BLaER1 treated with 17β-estradiol and CSF1 and Interleukin-3, amounts not matched to agents 10 nM and 100 nM (cell line): ENCODE results near the gene TMPRSS6.
A peak's percentile ranks its signal among the peaks of the same experiment; 100 is the strongest.

ENCODE experiments used
- H3K27ac ChIP-seq, 11 experiments: shearing (Covaris generic); formaldehyde crosslinking; 2 replicates each; pipeline ENCODE4 v1.8.1; 2022
- H3K27me3 ChIP-seq, 11 experiments: shearing (Covaris generic); formaldehyde crosslinking; 2 replicates each; pipeline ENCODE4 v1.8.1; 2022
- H3K36me3 ChIP-seq, 11 experiments: shearing (Covaris generic); formaldehyde crosslinking; 2 replicates each; pipeline ENCODE4 v1.8.1; 2022
- H3K4me1 ChIP-seq, 10 experiments: shearing (Covaris generic); formaldehyde crosslinking; 2 replicates each; pipeline ENCODE4 v1.8.1; 2022
- H3K4me2 ChIP-seq, 11 experiments: shearing (Covaris generic); formaldehyde crosslinking; 2 replicates each; pipeline ENCODE4 v1.8.1; 2022
- H3K4me3 ChIP-seq, 10 experiments: shearing (Covaris generic); formaldehyde crosslinking; 2 replicates each; pipeline ENCODE4 v1.8.1; 2022
- H3K9ac ChIP-seq, 11 experiments: shearing (Covaris generic); formaldehyde crosslinking; 2 replicates each; pipeline ENCODE4 v1.8.1; 2022
- H3K9me3 ChIP-seq, 11 experiments: shearing (Covaris generic); formaldehyde crosslinking; replicated peaks in 1 of 11; 2 replicates each; pipeline ENCODE4 v1.8.1; 2022
- H4K20me1 ChIP-seq, 11 experiments: shearing (Covaris generic); formaldehyde crosslinking; 2 replicates each; pipeline ENCODE4 v1.8.1; 2022
- Cebpa-rat ChIP-seq, 11 experiments: shearing (Covaris generic); IDR thresholded peaks; 2 replicates each; pipeline ENCODE4 v1.8.1; 2022

The TMPRSS6 gene

DNA sequence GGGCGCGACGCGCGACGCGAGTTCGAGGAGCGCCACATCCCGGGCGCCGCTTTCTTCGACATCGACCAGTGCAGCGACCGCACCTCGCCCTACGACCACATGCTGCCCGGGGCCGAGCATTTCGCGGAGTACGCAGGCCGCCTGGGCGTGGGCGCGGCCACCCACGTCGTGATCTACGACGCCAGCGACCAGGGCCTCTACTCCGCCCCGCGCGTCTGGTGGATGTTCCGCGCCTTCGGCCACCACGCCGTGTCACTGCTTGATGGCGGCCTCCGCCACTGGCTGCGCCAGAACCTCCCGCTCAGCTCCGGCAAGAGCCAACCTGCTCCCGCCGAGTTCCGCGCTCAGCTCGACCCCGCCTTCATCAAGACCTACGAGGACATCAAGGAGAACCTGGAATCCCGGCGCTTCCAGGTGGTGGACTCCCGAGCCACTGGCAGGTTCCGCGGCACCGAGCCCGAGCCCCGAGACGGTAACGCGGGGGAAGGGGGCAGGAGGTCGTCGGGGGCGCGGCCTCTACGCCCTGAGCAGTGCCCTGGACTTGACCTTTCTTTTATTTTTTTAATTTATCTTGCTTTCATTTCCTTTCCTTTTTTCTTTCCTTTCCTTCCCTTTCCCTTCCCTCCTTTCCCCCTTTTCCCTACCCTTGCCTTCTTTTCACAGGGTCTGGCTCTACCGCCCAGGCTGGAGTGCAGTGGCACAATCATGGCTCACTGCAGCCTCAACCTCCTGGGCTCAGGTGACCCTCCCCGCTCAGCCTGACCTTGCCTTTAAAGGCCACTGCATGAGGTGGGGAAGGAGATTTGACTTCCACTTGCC, 85.0 kb downstream of the TMPRSS6 start:
- Histone ChIP-seq H3K9ac (no peak overlapping the region; a peak in 2 of 22 replicates), H3K4me2 (no peak overlapping the region), H3K4me3 (no peak overlapping the region), H3K27me3 (no peaks in the 10 kb centered on the region), H3K27ac (no peak overlapping the region), H4K20me1 (peaks cover 26 to 77% (median 52%) of the 10 kb centered on the region in 11 experiments; a peak in 19 of 22 replicates), H3K4me1 (peaks cover 21 to 41% (median 29%) of the 10 kb centered on the region in 10 experiments; a peak in 19 of 20 replicates), H3K9me3 (no peaks in the 10 kb centered on the region), H3K36me3 (peaks cover 54 to 70% (median 60%) of the 10 kb centered on the region in 11 experiments)
- no peak for TF ChIP-seq Cebpa-rat (IDR thresholded peaks at IDR 0.05)

- no peaks in the 10 kb centered on the region for H3K27me3 ChIP-seq
- H3K4me1 ChIP-seq, result peaks cover 21 to 41% (median 29%) of the 10 kb centered on the region in 10 experiments
- H3K4me3 ChIP-seq, result no peak overlapping the region
- no peak overlapping the region for H3K4me2 ChIP-seq
- H3K27ac ChIP-seq, result no peak overlapping the region
- peaks cover 26 to 70% (median 50%) of the 10 kb centered on the region in 11 experiments; a peak in 19 of 22 replicates for H4K20me1 ChIP-seq
- peaks cover 47 to 63% (median 53%) of the 10 kb centered on the region in 11 experiments for H3K36me3 ChIP-seq
- TF ChIP-seq Cebpa-rat (IDR thresholded peaks at IDR 0.05), result no peak
- no peak overlapping the region for H3K9ac ChIP-seq
- H3K9me3 ChIP-seq, result no peaks in the 10 kb centered on the region
These were observed 85.7 kb downstream of the TMPRSS6 start for GRCh38 chr22:37023743-37024338.

DNA sequence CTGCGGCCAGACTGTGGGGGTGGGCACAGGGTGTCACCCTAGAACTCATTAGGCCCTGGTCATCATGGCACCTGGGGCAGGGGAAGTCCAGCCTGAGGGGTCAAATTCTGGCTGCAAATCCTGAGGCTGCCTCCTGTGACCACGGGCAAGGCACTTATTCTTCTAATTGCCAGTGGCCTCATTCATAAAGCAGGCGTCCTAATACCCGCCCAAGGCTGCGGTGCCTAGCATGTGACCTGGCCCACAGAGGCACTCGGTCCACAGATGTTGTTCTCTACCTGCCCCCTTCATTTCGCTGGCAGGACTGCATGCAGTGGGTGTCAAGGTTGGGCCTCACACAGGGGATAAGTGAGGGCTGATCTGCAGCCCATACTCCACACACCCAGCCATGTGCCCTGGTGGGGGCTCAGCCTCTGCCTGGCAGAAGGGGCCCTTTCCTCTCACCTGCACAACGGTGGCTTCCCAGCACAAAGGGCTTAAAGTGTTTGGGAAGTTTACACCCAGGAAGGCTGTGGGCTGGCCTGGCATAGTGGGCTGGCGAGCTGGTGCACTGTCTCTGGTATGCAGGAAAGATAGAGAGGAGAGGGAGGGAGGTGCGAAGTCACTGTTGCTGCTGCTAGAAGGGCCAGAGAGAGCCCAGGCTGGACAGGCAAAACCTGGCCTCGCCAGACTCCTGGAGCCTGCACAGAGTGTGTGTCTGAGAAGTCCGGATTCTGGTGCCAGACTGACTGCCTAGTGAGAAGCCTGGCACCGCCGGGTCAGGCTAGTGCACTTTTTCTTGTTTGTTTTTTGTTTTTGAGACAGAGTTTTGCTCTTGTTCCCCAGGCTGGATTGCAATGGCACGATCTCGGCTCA, 86.8 kb downstream of the TMPRSS6 start:
- H3K27me3 ChIP-seq, result no peaks in the 10 kb centered on the region
- no peak overlapping the region for H3K27ac ChIP-seq
- peak overlapping the region in 7 of 11 experiments; percentile 5 to 99 (median 96); a peak in 3 of 22 replicates for H3K4me2 ChIP-seq

DNA sequence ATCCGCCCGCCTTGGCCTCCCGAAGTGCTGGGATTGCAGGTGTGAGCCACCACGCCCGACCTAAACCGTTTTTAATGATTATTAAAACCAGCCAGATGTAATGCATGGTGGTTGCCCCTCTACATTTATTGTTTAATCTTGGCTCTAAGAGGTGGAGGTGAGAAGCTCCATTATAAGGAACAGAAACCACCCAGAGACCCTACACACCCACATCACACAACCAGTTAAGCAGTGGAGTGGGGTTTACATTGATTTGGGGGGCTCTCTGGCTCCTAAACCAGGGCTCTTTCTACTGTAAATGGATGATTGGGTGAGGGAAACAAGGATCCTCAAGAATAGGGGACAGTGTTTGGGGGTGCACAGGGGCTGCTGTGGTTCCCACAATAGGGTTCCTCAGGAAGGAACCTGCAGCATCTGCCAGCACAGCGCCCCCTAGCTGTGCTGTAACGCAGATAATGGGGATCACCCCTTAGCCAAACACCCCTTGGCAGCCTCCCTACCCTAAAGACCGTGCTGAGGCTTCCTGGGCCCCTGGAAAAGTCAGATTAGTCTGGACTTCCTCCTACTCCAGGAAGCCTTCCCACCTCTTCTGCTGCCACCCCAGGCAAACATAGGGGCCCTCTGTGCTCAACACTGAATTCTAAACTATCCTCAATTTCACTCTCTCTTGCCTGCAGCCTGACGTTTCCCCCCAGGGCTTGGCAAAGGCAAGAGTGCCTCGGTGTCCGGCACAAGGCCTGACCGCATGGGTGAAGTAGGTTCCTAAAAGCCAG, 87.6 kb downstream of the TMPRSS6 start:
- TF ChIP-seq Cebpa-rat (IDR thresholded peaks at IDR 0.05), result no peak
- Histone ChIP-seq H3K36me3 (peaks cover 35 to 59% (median 40%) of the 10 kb centered on the region in 11 experiments), H3K27ac (no peak overlapping the region), H4K20me1 (peaks cover 35 to 71% (median 61%) of the 10 kb centered on the region in 11 experiments; a peak in 20 of 22 replicates), H3K9ac (no peak overlapping the region), H3K27me3 (no peaks in the 10 kb centered on the region), H3K4me2 (peak overlapping the region; percentile 7 to 99 (median 96); a peak in 11 of 22 replicates), H3K4me3 (no peak overlapping the region), H3K4me1 (peaks cover 40 to 59% (median 48%) of the 10 kb centered on the region in 10 experiments), H3K9me3 (no peaks in the 10 kb centered on the region)

More for the DNA sequence above, 86.8 kb downstream of the TMPRSS6 start:
- no peak overlapping the region for H3K9ac ChIP-seq
- H3K9me3 ChIP-seq, result no peaks in the 10 kb centered on the region
- H3K36me3 ChIP-seq, result peaks cover 40 to 59% (median 44%) of the 10 kb centered on the region in 11 experiments
- peaks cover 32 to 51% (median 39%) of the 10 kb centered on the region in 10 experiments for H3K4me1 ChIP-seq
- no peak for TF ChIP-seq Cebpa-rat (IDR thresholded peaks at IDR 0.05)
- no peak overlapping the region for H3K4me3 ChIP-seq
- H4K20me1 ChIP-seq, result peaks cover 33 to 70% (median 53%) of the 10 kb centered on the region in 11 experiments; a peak in 20 of 22 replicates

DNA sequence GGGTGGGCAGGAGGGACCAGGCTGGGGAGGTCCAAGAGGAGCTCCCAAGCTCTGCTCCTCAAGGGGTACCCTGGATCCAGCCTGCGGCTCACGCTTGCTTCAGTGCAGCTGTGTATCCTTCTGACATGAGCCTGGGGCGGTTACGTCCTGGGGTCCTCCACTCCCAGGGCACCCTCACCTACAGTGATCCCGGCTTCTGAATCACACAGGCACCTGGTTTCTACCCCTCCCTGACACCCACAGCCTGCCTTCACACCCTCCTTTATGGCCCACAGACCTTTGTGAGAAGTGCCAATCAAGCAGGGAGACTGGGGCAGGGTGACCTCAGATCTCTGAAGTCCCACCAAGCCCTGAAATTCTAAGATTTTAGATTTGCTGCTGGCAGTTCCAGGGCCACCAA, 88.5 kb downstream of the TMPRSS6 start:
- peaks cover 29 to 59% (median 38%) of the 10 kb centered on the region in 11 experiments for H3K36me3 ChIP-seq
- H3K27me3 ChIP-seq, result no peaks in the 10 kb centered on the region
- H3K27ac ChIP-seq, result peak overlapping the region in 1 of 11 experiments; percentile 30; a peak in 1 of 22 replicates
- H3K4me3 ChIP-seq, result peak overlapping the region in 4 of 10 experiments; percentile 91 to 98 (median 94); a peak in 4 of 20 replicates
- H3K4me2 ChIP-seq, result peak overlapping the region; percentile 84 to 99 (median 96); a peak in 20 of 22 replicates
- no peaks in the 10 kb centered on the region for H3K9me3 ChIP-seq
- TF ChIP-seq Cebpa-rat (IDR thresholded peaks at IDR 0.05), result no peak
- H4K20me1 ChIP-seq, result peaks cover 32 to 71% (median 62%) of the 10 kb centered on the region in 11 experiments; a peak in 20 of 22 replicates
- peak overlapping the region in 4 of 11 experiments; percentile 18 to 96 (median 34); a peak in 2 of 22 replicates for H3K9ac ChIP-seq
- H3K4me1 ChIP-seq, result peaks cover 43 to 68% (median 52%) of the 10 kb centered on the region in 10 experiments

DNA sequence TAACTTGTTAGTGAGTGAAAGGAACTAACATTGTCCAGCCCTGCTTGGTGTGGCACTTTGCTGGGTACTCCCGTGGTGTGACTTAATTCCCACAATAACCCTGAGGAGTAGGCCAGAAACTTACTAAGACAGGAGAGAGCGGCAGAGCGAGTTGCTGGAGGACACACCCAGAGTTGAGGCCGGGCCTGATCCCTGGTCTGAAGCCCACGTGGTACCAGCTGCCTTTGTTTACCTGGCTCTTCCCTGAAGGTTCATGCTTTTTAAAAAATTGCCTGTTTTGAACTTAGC, 89.4 kb downstream of the TMPRSS6 start:
- Histone ChIP-seq H3K4me1 (peaks cover 43 to 68% (median 50%) of the 10 kb centered on the region in 10 experiments), H3K9ac (peak overlapping the region; percentile 90 to 100 (median 96)), H3K36me3 (peaks cover 20 to 55% (median 32%) of the 10 kb centered on the region in 11 experiments), H4K20me1 (peaks cover 24 to 69% (median 58%) of the 10 kb centered on the region in 11 experiments; a peak in 20 of 22 replicates), H3K27me3 (no peaks in the 10 kb centered on the region), H3K4me2 (peak overlapping the region; percentile 84 to 99 (median 96)), H3K9me3 (no peaks in the 10 kb centered on the region), H3K27ac (peak overlapping the region; percentile 92 to 100 (median 96); a peak in 21 of 22 replicates), H3K4me3 (peak overlapping the region; percentile 82 to 99 (median 94))
- no peak for TF ChIP-seq Cebpa-rat (IDR thresholded peaks at IDR 0.05)

GRCh38 chr22:37019309-37020191, 90.0 kb downstream of the TMPRSS6 start, which contains the start of the genes MPST and TST:
TSS of gene MPST (plus strand) at chr22:37019742. CDS start at chr22:37019837, 95 bp downstream.
TSS of gene TST (minus strand) at chr22:37019447. CDS start at chr22:37018732, 715 bp downstream.
- Histone ChIP-seq H3K27me3 (no peaks in the 10 kb centered on the region), H3K4me2 (peak within 1 kb of the TSS; percentile 89 to 99 (median 97)), H4K20me1 (peaks cover 19 to 69% (median 55%) of the 10 kb centered on the region in 11 experiments; a peak in 20 of 22 replicates), H3K9ac (peak within 1 kb of the TSS; percentile 90 to 100 (median 96)), H3K27ac (peak within 1 kb of the TSS; percentile 92 to 100 (median 96)), H3K4me1 (peaks cover 43 to 62% (median 50%) of the 10 kb centered on the region in 10 experiments), H3K36me3 (peaks cover 14 to 49% (median 28%) of the 10 kb centered on the region in 11 experiments), H3K4me3 (peak within 1 kb of the TSS; percentile 82 to 99 (median 94)), H3K9me3 (no peaks in the 10 kb centered on the region)
- no peak for TF ChIP-seq Cebpa-rat (IDR thresholded peaks at IDR 0.05)
